Measurements from ENCODE around the gene PDE1A. TPM values are rescaled to one million over a fixed set of nuclear protein-coding genes. Genes with fewer than 3 reads are reported as not detected.
A peak's percentile ranks its signal among the peaks of the same experiment; 100 is the strongest.

The PDE1A gene
- total and polyA plus RNA-seq, 10 of the 15 experiments (the other 5 are each of a cell fraction or from before 2014, with no cell fraction given) = 1.1 TPM; not detected in 9

DNA sequence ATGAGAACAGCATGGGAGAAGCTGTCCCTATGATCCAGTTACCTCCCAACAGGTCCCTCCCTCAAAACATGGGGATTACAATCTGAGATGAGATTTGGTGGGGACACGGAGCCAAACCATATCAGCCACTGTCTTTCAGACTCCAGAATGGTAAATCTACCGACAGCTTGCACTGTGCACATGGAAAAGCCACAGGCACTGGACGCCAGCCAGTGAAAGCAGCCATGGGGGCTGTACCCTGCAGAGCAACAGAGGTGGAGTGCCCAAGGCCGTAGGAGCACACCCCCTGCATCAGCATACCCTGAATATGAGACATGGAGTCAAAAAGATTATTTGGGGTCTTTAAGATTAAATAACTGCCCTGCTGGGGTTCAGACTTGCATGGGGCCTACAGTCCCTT is 218.4 kb downstream of the PDE1A start (continued):
- TF ChIP-seq WRNIP1 (IDR thresholded peaks at IDR 0.05; ENCODE audit: borderline replicate concordance, low read depth, low read length) = no peak
- TF ChIP-seq, protein P1, sequence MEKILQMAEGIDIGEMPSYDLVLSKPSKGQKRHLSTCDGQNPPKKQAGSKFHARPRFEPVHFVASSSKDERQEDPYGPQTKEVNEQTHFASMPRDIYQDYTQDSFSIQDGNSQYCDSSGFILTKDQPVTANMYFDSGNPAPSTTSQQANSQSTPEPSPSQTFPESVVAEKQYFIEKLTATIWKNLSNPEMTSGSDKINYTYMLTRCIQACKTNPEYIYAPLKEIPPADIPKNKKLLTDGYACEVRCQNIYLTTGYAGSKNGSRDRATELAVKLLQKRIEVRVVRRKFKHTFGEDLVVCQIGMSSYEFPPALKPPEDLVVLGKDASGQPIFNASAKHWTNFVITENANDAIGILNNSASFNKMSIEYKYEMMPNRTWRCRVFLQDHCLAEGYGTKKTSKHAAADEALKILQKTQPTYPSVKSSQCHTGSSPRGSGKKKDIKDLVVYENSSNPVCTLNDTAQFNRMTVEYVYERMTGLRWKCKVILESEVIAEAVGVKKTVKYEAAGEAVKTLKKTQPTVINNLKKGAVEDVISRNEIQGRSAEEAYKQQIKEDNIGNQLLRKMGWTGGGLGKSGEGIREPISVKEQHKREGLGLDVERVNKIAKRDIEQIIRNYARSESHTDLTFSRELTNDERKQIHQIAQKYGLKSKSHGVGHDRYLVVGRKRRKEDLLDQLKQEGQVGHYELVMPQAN (conservative IDR thresholded peaks at IDR 0.05) = no peak

DNA sequence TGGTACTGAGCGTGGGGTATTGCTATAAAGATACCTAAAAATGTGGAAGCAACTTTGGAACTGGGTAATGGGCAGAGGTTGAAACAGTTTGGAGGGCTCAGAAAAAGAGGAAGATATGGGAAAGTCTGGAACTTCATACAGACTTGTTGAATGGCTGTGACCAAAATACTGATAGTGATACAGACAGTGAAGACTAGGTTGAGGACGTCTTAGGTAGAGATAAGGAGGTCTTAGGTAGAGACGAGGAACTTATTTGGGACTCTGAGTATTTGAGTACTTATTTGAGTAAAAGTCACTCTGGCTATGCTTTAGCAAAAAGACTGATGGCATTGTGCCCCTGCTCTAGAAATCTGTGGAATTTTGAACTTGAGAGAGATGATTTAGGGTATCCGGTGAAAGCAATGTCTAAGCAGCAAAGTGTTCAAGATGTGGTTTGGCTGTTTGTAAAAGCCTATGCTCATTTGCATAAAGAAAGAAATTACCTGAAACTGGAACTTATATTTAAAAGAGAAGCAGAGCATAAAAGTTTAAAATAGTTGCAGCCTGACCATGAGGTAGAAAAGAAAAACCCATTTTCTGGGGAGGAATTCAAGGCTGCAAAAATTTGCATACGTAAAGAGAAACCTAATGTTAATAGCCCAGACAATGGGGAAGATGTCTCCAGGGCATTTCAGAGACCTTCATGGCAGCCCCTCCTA is 219.6 kb downstream of the PDE1A start:
- TF ChIP-seq RUNX3 (IDR thresholded peaks at IDR 0.05; ENCODE audit: low read length) (0 out of 2 replicates have a peak, but pooled peaks have one; percentile 11), ZNF217 (IDR thresholded peaks at IDR 0.05) (no peak), POLR2AphosphoS2 (IDR thresholded peaks at IDR 0.05; ENCODE audit: low read depth, low read length) (no peak), SUPT20H (IDR thresholded peaks at IDR 0.05; ENCODE audit: borderline replicate concordance, control insufficient read depth, low read depth, low read length) (no peak), SIN3A (IDR thresholded peaks at IDR 0.05; ENCODE audit: low read depth, low read length) (no peak), ZBED1 (IDR thresholded peaks at IDR 0.05; ENCODE audit: borderline replicate concordance) (no peak), EZH2 (IDR thresholded peaks at IDR 0.05; ENCODE audit: borderline replicate concordance, control insufficient read depth, low read depth, low read length) (no peak)
- TF ChIP-seq, protein P2, sequence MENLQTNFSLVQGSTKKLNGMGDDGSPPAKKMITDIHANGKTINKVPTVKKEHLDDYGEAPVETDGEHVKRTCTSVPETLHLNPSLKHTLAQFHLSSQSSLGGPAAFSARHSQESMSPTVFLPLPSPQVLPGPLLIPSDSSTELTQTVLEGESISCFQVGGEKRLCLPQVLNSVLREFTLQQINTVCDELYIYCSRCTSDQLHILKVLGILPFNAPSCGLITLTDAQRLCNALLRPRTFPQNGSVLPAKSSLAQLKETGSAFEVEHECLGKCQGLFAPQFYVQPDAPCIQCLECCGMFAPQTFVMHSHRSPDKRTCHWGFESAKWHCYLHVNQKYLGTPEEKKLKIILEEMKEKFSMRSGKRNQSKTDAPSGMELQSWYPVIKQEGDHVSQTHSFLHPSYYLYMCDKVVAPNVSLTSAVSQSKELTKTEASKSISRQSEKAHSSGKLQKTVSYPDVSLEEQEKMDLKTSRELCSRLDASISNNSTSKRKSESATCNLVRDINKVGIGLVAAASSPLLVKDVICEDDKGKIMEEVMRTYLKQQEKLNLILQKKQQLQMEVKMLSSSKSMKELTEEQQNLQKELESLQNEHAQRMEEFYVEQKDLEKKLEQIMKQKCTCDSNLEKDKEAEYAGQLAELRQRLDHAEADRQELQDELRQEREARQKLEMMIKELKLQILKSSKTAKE (IDR thresholded peaks at IDR 0.05; ENCODE audit: low read depth, poor library complexity, severe bottlenecking) = no peak
- in situ Hi-C loops (cut with MboI) = no loop called here
- SMC1A ChIA-PET (ENCODE audit: uncharacterized antibody, unreplicated experiment) = no interaction called here
- WGBS (ENCODE audit: insufficient coverage, insufficient replicate concordance, low lambda C conversion rate, missing lambda C conversion rate) = 13% methylated on average over 5 of the region's 5 CpGs
- no TSS peak for BruUV-seq (replicated peaks)
- CTCF ChIA-PET = no interaction called here
- Histone ChIP-seq H3K4me2 (ENCODE audit: control insufficient read depth, insufficient read depth) (peak overlapping the region; percentile 71), H3K4me3 (no peak overlapping the region), H3K4me1 (ENCODE audit: control insufficient read depth, insufficient read depth, low read length) (peaks cover 7% of the 10 kb centered on the region), H4K20me1 (ENCODE audit: control insufficient read depth, insufficient read depth) (no peaks in the 10 kb centered on the region), H3K27ac (ENCODE audit: control insufficient read depth, insufficient read depth) (no peak overlapping the region), H3K36me3 (ENCODE audit: control insufficient read depth in 2 of 2, insufficient read depth in 2 of 2, low read length in 1 of 2) (no peaks in the 10 kb centered on the region), H3K27me3 (replicated peaks in 1 of 2; ENCODE audit: control insufficient read depth in 2 of 2, insufficient read depth in 2 of 2, low read length in 1 of 2) (no peaks in the 10 kb centered on the region), H3K79me2 (ENCODE audit: control insufficient read depth, insufficient read depth, low read length) (no peaks in the 10 kb centered on the region), H2AFZ (ENCODE audit: control insufficient read depth, low read depth, low read length) (no peak overlapping the region), H3K9me3 (replicated peaks; ENCODE audit: control insufficient read depth, insufficient read depth, low read length) (peaks cover 4% of the 10 kb centered on the region; the same call in 2 of the 3 replicates), H3K9ac (ENCODE audit: control insufficient read depth, insufficient read depth, low read length) (no peak overlapping the region)
- FAIRE-seq (no peak), DNase-seq (ENCODE audit: low read depth, low spot score) (peak; percentile 3), ATAC-seq (peak; percentile 56)
- RAD21 ChIA-PET (ENCODE audit: unreplicated experiment) = no interaction called here
- intact Hi-C loops (cut with micrococcal nuclease; ENCODE audit: unreplicated experiment) = no loop called here
- POLR2A ChIA-PET = no interaction called here

All from GM12878 (cell line).